Effector memory CD8-positive, alpha-beta T cell (primary cell): ENCODE data around the gene DUOX1.
"Not testable (repeated sequence)": the region's sequence is repeated elsewhere in the genome, so short reads cannot be mapped to it uniquely, and the experiment has no call there.

Source experiments
- ATAC-seq: fragments of 150-1000 bp; cut with Tn5 transposase; replicated peaks from 2 replicates; pipeline ENCODE4 v1.10.0; 2021; ENCODE audit warnings: mild to moderate bottlenecking, moderate library complexity
- DNase-seq, 3 experiments: peaks; one replicate each; pipeline ENCODE4 v3.0.0; 2021
- H3K27ac Mint-ChIP-seq, 2 donors: one replicate each; pipeline ENCODE4 v1.8.0; 2022; ENCODE audit warnings: mild to moderate bottlenecking in 2 of 2, mixed read lengths in 2 of 2, moderate library complexity in 2 of 2
- H3K27me3 Mint-ChIP-seq, 2 donors: one replicate each; pipeline ENCODE4 v1.8.0; 2022; ENCODE audit warnings: mixed read lengths in 2 of 2
- H3K36me3 Mint-ChIP-seq: one replicate; pipeline ENCODE4 v1.8.0; 2022; ENCODE audit warnings: mild to moderate bottlenecking, moderate library complexity, mixed read lengths; ENCODE audit not compliant: insufficient read depth
- H3K4me1 Mint-ChIP-seq, 2 donors: one replicate each; pipeline ENCODE4 v1.8.0; 2022; ENCODE audit warnings: low read depth in 2 of 2, mixed read lengths in 2 of 2
- H3K4me3 Mint-ChIP-seq, 2 donors: one replicate each; pipeline ENCODE4 v1.8.0; 2022; ENCODE audit warnings: mild to moderate bottlenecking in 2 of 2, mixed read lengths in 2 of 2, moderate library complexity in 2 of 2
- H3K9me3 Mint-ChIP-seq, 2 donors: one replicate each; pipeline ENCODE4 v1.8.0; 2022; ENCODE audit warnings: mixed read lengths in 2 of 2
- total RNA-seq, 9 experiments: gene quantifications; one replicate each; lab custom pipeline; 2026; lab: John Stamatoyannopoulos, UW

DUOX1 gene
- total RNA-seq: 0 to 1.0 (median 0.29) reads per million in 9 experiments

DNA sequence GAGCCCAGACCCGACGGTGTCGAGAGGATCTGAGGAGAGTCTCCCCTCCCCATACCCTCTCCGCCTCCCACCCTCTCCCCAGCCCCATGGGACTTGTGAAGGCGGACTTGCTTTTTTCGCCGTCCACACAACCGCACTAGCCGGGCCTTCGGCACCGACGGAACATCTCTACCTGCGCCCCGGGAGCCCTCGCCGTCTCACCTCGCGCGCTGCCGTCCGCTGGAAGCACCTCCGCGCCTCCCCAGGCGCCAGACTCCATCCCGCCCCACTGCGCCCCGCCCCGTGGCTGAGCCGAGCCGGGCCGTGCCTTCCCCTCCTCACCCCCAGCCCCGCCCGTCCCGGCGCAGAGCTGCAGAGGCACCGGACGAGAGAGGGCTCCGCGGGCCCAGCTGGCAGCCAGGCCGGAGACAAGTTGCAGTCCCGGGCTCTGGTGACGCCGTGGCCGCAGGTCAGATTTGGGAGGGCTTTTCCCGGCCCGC lies at the start of gene DUOX1, which contains the start of gene DUOXA1:
DUOX1 (plus strand) TSS at position 344 of the 479 bp plus-strand sequence. CDS start 1,973 bp downstream, outside the sequence.
DUOXA1 (minus strand) TSS at position 229 of the 479 bp plus-strand sequence. CDS start 6,865 bp downstream, outside the sequence.
- peak within 1 kb of the TSS; percentile 23 to 25 for H3K4me3 Mint-ChIP-seq
- peaks cover 4% of the 10 kb centered on the region for H3K36me3 Mint-ChIP-seq
- DNase-seq: no peak
- H3K27me3 Mint-ChIP-seq: peaks cover 81 to 84% of the 10 kb centered on the region in 2 donors
- peak; percentile 83 for ATAC-seq
- no peaks in the 10 kb centered on the region for H3K9me3 Mint-ChIP-seq
- H3K4me1 Mint-ChIP-seq: peaks cover 4% of the 10 kb centered on the region in 2 donors
- H3K27ac Mint-ChIP-seq: no peak within 1 kb of the TSS

DNA sequence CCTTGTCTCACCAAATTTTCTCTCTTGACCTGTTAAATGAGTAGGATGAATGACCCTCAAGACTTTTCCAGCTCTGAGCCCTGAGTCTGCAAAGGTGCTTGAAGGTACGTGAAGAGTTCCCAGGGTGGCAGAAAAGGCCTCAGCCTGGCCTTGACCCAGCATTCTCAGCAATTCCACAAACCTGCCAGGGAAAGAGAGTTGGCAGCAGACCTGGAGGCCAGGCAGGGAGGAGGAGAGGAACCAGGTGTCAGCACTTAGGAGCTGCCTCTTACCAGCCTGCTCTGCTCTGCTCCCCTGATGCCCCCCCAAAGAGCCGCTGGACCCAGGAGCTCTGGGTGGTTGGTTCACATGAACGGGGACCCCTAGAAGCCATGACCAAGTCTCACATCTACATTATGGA lies 49.2 kb upstream of the DUOX1 start:
- not testable (repeated sequence) for H3K9me3 Mint-ChIP-seq, H3K4me1 Mint-ChIP-seq, H3K4me3 Mint-ChIP-seq, ATAC-seq, H3K36me3 Mint-ChIP-seq, DNase-seq, H3K27ac Mint-ChIP-seq
- peaks cover 23 to 25% of the 10 kb centered on the region in 2 donors for H3K27me3 Mint-ChIP-seq

DNA sequence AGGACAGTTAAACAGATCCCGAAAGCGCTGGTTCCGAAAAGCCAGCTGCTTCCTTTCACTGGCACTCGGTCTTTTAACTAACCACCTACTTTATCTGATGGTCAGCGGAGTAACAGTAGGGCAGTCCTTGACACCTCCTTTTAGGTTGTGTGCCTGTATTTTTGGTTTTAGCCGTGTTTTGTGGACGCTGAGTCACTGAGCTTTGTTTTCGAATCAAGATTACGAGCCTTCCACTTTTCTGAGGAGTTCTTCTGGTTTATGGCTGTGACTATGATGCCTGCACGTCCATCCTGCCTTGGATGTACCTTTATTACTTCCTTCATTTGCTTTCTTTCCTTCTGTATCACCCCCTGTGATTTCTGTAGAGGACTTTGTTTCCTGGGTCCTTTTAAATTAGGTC lies 47.4 kb upstream of the DUOX1 start:
- H3K4me1 Mint-ChIP-seq, ATAC-seq, H3K9me3 Mint-ChIP-seq, DNase-seq, H3K36me3 Mint-ChIP-seq, H3K4me3 Mint-ChIP-seq, H3K27ac Mint-ChIP-seq: not testable (repeated sequence)
- H3K27me3 Mint-ChIP-seq: peaks cover 29 to 32% of the 10 kb centered on the region in 2 donors

DNA sequence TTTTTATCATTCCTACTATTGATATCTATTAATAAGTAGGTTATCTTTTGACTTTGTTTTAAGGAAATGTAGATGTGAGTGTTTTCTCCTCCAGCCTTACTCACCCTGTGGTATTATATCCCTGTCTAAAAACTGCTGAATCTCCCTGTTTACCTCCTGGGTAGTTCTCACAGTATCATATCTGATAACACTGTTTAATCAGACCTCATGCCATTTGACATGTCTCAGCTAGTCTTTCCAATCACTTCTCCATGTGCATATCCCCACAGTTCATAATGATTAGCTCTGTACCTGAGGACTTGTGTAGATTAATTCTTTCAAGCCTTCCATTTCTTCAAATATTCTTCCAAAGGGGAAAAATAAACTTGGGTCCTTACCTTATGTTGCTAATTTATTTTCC lies 46.6 kb upstream of the DUOX1 start:
- Mint-ChIP-seq H3K27me3 (peaks cover 32 to 33% of the 10 kb centered on the region in 2 donors), H3K9me3 (no peaks in the 10 kb centered on the region), H3K36me3 (no peaks in the 10 kb centered on the region), H3K4me1 (no peaks in the 10 kb centered on the region), H3K4me3 (no peak overlapping the region), H3K27ac (no peak overlapping the region)
- no peak for DNase-seq
- no peak for ATAC-seq

DNA sequence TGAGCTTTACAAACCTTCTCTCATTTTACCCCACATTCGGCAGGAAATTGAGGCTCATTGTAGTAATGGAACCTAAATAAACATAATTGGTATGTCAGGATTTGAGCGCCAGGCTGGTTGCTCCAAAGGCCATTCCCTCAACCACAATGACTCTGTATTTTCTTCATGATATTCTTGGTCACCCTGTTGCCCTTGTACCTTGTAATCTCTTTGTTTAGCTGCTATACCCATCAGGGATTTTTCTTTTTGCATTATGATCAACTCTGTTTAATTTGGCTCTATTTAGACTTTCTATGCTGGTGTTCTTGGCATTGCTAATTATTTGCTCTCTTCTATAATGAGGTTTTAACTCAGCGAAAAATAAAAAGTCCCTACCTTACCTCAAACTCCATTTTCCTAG lies 45.6 kb upstream of the DUOX1 start:
- no peak overlapping the region for H3K27ac Mint-ChIP-seq
- H3K27me3 Mint-ChIP-seq: peaks cover 37 to 41% of the 10 kb centered on the region in 2 donors
- no peaks in the 10 kb centered on the region for H3K9me3 Mint-ChIP-seq
- DNase-seq: no peak
- H3K36me3 Mint-ChIP-seq: no peaks in the 10 kb centered on the region
- H3K4me3 Mint-ChIP-seq: no peak overlapping the region
- no peaks in the 10 kb centered on the region for H3K4me1 Mint-ChIP-seq
- no peak for ATAC-seq

DNA sequence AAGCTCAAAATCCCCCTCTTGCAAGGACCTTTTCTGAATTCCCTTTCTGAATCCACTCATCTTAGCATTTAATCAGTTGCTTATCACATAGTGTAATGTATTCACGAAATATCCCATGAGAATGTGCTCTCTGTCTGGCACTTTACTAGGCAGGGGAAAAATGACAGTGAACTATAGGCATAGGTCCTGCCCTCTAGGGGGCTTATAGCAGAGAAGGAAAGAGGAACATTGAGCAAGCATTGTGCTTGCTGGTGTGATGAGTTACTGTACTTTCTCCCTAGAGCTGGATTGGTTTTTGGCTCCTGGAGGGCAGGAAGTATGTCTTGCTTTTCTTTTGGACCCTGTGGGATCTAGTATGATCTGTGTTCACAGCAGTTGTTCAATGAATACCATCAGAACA lies 42.3 kb upstream of the DUOX1 start:
- no peak for ATAC-seq

DNA sequence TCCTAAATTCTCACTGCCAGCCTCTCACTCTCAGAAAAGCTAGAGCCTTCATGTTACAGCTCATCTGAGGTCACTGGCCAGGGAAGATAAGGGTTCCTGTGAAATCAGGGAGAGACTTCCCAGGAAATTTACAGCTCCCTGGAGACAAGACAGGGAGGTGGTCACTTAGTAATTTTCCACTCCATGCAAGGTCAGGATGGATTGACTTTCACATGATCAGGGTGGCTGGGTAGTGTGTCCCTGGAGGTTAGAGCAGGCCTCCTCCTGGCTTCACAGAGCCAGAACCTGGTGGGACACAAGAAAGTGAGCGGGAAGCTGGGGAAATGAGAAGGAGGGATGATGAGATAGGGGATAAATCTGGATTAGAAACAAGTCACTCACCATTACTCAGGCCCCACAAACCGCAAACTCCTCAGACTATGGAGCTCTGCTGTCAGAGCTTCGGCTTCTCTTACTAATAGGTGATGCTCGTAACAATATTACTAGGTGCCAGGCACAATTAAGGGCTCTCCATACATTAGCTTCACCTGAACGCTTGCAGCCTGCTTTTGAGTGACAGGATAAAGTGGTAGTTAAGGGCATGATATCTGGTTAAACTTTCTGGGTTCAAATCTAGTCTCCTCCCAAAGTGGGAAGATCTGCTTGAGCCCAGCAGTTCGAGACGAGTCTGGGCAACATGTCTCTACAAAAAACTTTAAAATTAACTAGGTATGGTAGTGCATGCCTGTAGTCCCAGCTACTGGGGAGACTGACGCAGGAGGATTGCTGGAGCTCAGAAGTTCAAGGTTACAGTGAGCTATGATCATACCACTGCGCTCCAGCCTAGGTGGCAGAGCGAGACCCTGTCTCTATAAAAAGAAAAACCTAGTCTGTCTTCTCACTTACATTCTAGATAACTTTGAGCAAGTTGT lies 40.7 kb upstream of the DUOX1 start:
- Mint-ChIP-seq H3K27ac (no peak overlapping the region), H3K36me3 (no peaks in the 10 kb centered on the region), H3K4me1 (no peaks in the 10 kb centered on the region), H3K27me3 (peaks cover 47 to 54% of the 10 kb centered on the region in 2 donors), H3K4me3 (no peak overlapping the region), H3K9me3 (no peaks in the 10 kb centered on the region)
- ATAC-seq (no peak), DNase-seq (no peak)

More for the DNA sequence above, 42.3 kb upstream of the DUOX1 start:
- Mint-ChIP-seq H3K4me3 (no peak overlapping the region), H3K27ac (no peak overlapping the region), H3K27me3 (peaks cover 53 to 61% of the 10 kb centered on the region in 2 donors), H3K4me1 (no peaks in the 10 kb centered on the region), H3K36me3 (no peaks in the 10 kb centered on the region), H3K9me3 (no peaks in the 10 kb centered on the region)
- no peak for DNase-seq

DNA sequence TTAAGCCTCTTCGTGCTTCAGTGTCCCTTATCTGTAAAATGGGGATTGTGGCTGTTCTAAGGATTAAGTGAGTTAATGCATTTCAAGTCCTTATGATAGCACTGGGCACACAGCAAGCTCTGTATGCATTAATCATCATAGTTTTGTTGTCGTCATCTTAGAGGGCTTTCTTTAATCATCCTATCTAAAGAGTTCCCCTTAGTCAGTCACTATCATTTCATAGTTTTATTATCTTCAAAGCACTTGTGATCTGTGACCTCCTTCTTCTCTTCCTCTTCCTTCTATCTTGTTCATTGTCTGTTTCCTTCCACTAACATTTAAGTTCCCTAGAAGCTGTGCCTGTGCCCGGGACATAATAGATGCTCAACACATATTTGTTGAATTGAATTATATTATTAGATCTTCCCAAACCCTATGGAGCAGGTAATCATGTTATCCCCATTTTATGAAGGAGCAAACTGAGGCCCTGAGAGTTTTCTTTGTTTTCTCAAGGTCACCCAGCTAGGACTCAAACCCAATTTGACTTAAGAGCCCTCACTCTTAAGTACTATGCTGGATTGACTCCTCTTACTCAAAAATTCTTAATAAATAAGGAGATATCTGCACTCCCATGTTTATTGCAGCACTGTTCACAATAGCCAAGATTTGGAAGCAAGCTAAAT lies 40.0 kb upstream of the DUOX1 start:
- H3K9me3 Mint-ChIP-seq: no peaks in the 10 kb centered on the region
- H3K36me3 Mint-ChIP-seq: no peaks in the 10 kb centered on the region
- no peak for ATAC-seq
- H3K4me3 Mint-ChIP-seq: no peak overlapping the region
- H3K4me1 Mint-ChIP-seq: no peaks in the 10 kb centered on the region
- no peak for DNase-seq
- H3K27ac Mint-ChIP-seq: no peak overlapping the region
- peaks cover 43 to 48% of the 10 kb centered on the region in 2 donors for H3K27me3 Mint-ChIP-seq

DNA sequence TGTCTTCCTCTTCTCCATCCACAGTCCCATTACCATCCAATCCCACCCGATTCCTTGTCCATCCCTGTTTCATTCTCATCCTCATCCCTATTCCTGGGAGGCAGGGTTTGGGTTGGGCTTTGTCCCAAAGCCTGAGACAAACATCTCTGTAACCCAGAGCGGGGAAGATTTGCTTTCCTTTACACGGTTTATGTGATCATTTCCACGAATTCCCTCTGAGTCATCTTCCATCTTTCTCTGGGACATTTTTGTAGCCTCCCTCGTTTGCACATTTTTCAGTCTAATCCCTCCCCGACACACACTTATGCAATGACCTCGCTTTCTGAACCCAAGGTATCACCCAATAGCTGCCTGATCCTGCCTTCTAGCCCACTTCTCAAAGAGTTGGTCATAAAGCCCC lies 38.6 kb upstream of the DUOX1 start:
- no peaks in the 10 kb centered on the region for H3K9me3 Mint-ChIP-seq
- no peaks in the 10 kb centered on the region for H3K36me3 Mint-ChIP-seq
- no peak overlapping the region for H3K27ac Mint-ChIP-seq
- no peak for DNase-seq
- H3K4me3 Mint-ChIP-seq: no peak overlapping the region
- no peak for ATAC-seq
- H3K4me1 Mint-ChIP-seq: no peaks in the 10 kb centered on the region
- H3K27me3 Mint-ChIP-seq: peaks cover 42 to 43% of the 10 kb centered on the region in 2 donors

DNA sequence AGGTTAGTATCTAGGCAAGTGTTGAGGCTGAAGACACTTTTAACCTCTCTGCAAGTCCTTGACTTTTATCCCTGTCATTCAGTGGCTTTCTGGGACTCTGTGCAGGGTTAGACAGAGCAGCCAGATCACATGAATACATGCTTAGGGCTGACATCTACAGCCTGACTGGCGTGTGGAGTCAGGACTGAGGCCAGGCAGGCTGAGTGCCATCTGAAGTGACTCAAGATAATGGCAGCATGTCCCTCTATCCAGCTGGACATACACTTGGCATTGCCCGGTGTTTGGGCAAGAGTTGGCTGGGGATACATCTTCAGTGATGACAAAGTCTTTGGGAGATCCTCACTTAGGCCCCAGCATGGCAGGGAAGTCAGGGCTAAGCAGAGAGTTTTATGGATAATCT lies 38.2 kb upstream of the DUOX1 start:
- H3K4me3 Mint-ChIP-seq: no peak overlapping the region
- DNase-seq: no peak
- no peak for ATAC-seq
- no peak overlapping the region for H3K27ac Mint-ChIP-seq
- no peaks in the 10 kb centered on the region for H3K9me3 Mint-ChIP-seq
- H3K4me1 Mint-ChIP-seq: no peaks in the 10 kb centered on the region
- peaks cover 42 to 43% of the 10 kb centered on the region in 2 donors for H3K27me3 Mint-ChIP-seq
- no peaks in the 10 kb centered on the region for H3K36me3 Mint-ChIP-seq

DNA sequence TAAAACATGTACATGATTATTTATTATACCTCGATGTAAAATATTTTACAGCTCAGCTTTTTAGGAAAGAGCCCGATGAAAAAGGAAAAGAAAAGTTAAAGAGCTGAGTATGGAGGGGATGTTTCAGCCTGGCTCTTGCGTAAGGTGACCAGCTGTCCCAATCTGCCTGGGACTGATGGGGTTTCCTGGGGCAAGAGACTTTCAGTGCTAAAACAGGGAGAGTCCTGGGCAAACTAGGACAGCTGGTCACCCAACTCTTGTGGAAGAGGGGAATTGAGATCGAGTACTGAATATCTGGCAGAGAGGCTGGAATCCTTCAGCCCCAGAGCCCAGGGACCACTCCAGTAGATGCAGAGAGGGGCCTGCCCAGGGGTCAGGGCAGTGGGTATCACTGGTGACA lies 36.8 kb upstream of the DUOX1 start:
- no peaks in the 10 kb centered on the region for H3K36me3 Mint-ChIP-seq
- H3K4me3 Mint-ChIP-seq: no peak overlapping the region
- H3K4me1 Mint-ChIP-seq: no peaks in the 10 kb centered on the region
- ATAC-seq: no peak
- DNase-seq: no peak
- H3K27ac Mint-ChIP-seq: no peak overlapping the region
- H3K9me3 Mint-ChIP-seq: no peaks in the 10 kb centered on the region
- peaks cover 34 to 35% of the 10 kb centered on the region in 2 donors for H3K27me3 Mint-ChIP-seq

DNA sequence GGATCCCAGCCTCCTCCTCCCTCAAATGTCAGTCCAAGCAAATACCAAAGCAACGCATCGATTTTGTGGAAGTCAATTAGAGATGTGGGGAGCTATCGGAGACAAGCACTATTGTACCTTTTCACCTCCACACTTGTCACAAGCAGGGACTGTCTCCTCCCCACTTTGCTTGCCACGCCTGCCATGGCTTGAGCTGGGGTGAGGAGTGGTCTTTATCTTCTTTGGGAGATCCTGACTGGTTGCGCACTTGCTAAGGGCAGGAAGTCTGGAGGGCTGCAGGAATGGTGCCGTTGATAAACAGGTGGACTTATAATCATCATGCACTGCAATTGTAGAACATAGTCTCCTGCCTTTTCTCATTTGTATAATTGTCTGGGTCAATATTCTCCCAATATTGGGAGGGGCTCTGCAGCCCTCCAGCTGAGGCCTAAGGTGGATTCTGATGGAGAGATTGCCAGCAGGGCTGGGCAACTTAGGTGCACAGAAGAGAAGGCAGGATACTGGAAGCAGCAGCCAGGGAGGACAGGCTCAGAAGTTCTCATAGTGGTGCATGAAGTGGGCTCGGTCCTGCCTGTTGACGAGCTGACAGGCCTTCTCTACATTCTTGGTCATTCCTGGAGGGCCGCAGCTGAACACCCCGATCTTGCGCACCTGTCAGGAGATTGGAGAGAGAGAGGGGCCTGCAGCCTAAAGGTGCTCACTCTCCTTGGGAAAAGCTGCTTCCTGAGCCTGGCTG lies 36.0 kb upstream of the DUOX1 start:
- H3K27ac Mint-ChIP-seq: no peak overlapping the region
- H3K36me3 Mint-ChIP-seq: no peaks in the 10 kb centered on the region
- H3K4me1 Mint-ChIP-seq: no peaks in the 10 kb centered on the region
- H3K27me3 Mint-ChIP-seq: peaks cover 32% of the 10 kb centered on the region in 2 donors
- no peaks in the 10 kb centered on the region for H3K9me3 Mint-ChIP-seq
- H3K4me3 Mint-ChIP-seq: no peak overlapping the region
- ATAC-seq (no peak), DNase-seq (no peak)

DNA sequence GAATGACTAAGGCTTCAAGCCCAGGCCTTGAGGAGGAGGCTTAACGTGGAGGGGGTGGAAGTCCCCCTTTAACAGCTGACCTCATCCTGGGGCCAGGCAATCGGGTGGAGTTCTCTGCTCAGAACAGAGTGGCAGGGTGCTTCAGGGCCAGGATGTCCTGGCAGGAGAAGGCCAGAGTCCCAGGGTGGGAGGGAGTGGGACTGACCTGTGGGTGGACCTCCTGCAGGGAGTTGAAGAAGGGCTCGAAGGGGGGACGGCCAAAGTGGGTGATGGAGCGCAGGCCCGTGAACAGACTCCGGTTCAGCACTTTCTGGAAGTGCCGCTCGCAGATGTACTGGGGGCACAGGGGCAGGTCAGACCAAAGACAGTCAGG lies 35.5 kb upstream of the DUOX1 start:
- Mint-ChIP-seq H3K36me3 (no peaks in the 10 kb centered on the region), H3K9me3 (no peaks in the 10 kb centered on the region), H3K27me3 (peaks cover 30% of the 10 kb centered on the region in 2 donors), H3K27ac (no peak overlapping the region), H3K4me3 (no peak overlapping the region), H3K4me1 (no peaks in the 10 kb centered on the region)
- ATAC-seq (no peak), DNase-seq (no peak)
